Measurements from ENCODE around the gene OR4D11.

- TF ChIP-seq POLR2A (IDR thresholded peaks at IDR 0.05) = no peak
- TF ChIP-seq, protein P1, sequence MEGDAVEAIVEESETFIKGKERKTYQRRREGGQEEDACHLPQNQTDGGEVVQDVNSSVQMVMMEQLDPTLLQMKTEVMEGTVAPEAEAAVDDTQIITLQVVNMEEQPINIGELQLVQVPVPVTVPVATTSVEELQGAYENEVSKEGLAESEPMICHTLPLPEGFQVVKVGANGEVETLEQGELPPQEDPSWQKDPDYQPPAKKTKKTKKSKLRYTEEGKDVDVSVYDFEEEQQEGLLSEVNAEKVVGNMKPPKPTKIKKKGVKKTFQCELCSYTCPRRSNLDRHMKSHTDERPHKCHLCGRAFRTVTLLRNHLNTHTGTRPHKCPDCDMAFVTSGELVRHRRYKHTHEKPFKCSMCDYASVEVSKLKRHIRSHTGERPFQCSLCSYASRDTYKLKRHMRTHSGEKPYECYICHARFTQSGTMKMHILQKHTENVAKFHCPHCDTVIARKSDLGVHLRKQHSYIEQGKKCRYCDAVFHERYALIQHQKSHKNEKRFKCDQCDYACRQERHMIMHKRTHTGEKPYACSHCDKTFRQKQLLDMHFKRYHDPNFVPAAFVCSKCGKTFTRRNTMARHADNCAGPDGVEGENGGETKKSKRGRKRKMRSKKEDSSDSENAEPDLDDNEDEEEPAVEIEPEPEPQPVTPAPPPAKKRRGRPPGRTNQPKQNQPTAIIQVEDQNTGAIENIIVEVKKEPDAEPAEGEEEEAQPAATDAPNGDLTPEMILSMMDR (IDR thresholded peaks at IDR 0.05) = no peak
These were observed 8.3 kb downstream of the OR4D11 start for GRCh38 chr11:59511675-59512074.

All from body of pancreas (tissue), 4 donors.